RWPE1 (cell line): ENCODE measurements around the gene TDRD12.

ENCODE experiments used
- CTCF ChIA-PET: fragments of 350-600 bp; sonication (Branson Sonifier 250); formaldehyde crosslinking; extraction: SDS; loops from one replicate; lab custom pipeline; 2021; lab: Yijun Ruan, JAX
- POLR2A ChIA-PET: fragments of 400-600 bp; formaldehyde crosslinking; extraction: SDS; loops from one replicate; lab custom pipeline; 2020; ENCODE audit warnings: antibody characterized with exemption; ENCODE audit not compliant: low non-redundant PET; lab: Yijun Ruan, JAX
- DNase-seq: peaks from one replicate; pipeline ENCODE4 v3.0.0; 2012; ENCODE audit warnings: low spot score
- H3K27ac ChIP-seq: fragments of 450-650 bp; 2 replicates; pipeline ENCODE4 v1.5.1; 2017
- TF ChIP-seq, protein P1 (sequence below): fragments of 450-650 bp; conservative IDR thresholded peaks from 2 replicates; pipeline ENCODE4 v1.5.1; 2017; ENCODE audit warnings: low read depth, mild to moderate bottlenecking

Gene TDRD12

DNA sequence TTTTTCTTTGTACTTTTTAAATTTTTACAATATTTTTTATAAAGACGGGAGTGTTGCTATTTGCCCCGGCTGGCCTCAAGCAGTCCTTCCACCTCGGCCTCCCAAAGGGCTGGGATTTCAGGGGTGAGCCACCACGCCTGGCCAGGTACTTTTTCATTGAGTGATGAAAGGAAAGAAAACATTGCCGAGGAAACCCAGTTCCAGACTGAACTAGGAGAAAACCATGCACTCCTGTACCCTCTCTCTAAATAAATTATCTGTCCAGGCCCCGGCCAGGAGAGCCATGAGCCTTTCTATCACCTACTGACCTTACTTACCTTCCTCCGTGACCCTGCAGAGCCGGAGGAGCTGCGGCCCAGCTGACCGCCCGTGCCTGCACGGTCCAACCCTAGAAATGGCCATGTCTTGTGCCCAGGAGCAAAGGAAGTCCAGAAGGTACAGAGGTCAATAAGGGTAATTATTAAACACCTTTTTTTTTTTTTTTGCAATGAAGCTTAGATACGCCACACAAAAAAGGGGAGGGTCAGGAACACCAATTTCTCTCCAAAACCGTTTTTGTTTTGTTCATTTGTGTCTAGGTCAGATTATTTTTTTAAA is 149.9 kb downstream of the TDRD12 start, which contains the start of gene SLC7A9:
Gene SLC7A9 (minus strand): TSS at position 399 of the 597 bp plus-strand sequence. CDS start 1,233 bp downstream, outside the sequence.
- TF ChIP-seq, protein P1, sequence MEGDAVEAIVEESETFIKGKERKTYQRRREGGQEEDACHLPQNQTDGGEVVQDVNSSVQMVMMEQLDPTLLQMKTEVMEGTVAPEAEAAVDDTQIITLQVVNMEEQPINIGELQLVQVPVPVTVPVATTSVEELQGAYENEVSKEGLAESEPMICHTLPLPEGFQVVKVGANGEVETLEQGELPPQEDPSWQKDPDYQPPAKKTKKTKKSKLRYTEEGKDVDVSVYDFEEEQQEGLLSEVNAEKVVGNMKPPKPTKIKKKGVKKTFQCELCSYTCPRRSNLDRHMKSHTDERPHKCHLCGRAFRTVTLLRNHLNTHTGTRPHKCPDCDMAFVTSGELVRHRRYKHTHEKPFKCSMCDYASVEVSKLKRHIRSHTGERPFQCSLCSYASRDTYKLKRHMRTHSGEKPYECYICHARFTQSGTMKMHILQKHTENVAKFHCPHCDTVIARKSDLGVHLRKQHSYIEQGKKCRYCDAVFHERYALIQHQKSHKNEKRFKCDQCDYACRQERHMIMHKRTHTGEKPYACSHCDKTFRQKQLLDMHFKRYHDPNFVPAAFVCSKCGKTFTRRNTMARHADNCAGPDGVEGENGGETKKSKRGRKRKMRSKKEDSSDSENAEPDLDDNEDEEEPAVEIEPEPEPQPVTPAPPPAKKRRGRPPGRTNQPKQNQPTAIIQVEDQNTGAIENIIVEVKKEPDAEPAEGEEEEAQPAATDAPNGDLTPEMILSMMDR = no peak
- no peak for DNase-seq
- ChIA-PET CTCF (no interaction called here), POLR2A (no interaction called here)
- no peak within 1 kb of the TSS for H3K27ac ChIP-seq

DNA sequence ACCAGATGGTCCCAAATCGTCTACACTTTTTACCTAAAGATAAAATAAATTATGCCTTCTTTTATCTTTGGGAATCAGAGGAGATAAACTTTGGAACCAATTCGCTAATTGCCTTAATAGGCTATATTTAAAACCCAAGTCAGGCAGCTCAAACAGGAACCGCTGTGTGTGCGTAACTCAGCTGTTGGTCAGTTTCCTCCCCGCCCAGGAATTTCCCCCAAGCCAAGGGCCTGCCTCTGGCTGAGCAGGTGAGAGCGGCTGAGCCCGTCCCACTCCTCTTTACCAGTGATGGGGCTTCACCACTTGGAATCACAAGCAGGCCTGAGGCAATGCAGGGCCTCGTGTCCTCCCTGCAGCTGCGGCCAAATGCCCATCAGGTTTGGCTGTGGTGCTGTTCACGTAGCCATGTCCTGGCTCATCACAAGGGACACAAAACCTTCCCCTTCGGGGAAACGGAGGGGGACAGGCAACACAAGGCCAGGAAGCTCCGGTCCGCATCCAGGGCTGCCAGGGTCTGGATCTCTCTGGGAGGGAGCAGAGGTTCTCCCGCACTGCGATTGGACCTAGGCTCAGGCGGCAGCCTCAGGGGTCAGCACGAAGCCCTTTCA is 150.5 kb downstream of the TDRD12 start:
- CTCF ChIA-PET = interaction anchor here (0.7 kb wide), 1 partner anchor 171 kb away, joined by 4 read pairs; no protein-coding TSS in a partner anchor

DNA sequence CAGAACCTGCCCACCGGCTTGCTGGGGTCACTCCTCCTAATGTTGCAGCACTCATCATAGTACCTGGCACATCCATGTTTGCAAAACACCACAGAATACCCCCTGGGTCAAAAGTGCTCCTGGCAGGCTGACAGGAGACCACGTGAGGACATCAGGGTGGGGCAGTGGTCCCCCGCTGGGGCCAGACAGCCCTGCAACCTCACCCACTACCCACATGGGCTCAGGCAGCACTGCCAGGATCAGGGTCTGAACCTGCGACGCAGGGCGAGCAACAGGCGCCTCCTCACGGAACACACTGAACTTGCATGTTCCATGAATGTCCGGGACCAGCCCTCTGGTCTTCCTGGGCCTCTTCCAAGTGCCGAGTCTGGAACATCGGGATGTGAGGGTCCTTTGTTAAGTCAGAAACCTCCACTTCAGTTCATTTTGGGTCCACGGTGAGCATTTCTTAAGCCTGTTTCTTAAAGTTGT is 151.4 kb downstream of the TDRD12 start:
- CTCF ChIA-PET = no interaction called here
- DNase-seq = no peak
- H3K27ac ChIP-seq = no peak overlapping the region
- POLR2A ChIA-PET = no interaction called here
- TF ChIP-seq, protein P1 = no peak

More for the DNA sequence above, 150.5 kb downstream of the TDRD12 start:
- POLR2A ChIA-PET = no interaction called here
- DNase-seq = no peak
- no peak overlapping the region for H3K27ac ChIP-seq
- TF ChIP-seq, protein P1 = no peak

DNA sequence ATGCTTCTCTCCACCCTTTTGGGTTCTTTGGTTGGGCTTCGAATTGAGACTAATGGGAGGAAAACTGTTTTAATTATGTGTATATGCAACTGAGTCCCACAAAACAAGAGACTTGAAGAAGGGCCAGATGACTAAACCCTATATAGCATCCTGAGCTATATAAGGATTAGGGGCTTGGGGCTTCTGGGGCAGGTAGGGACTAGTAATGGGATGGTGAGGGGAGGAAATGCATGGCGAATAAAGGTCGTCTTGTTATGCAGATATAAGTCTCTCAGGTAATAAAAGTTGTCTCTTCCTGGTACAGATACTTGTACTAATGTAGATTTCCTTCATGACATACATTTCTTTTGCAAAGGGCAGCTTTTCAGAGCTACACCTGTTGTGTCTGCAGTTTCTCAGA is 152.8 kb downstream of the TDRD12 start:
- DNase-seq = no peak
- no peak overlapping the region for H3K27ac ChIP-seq
- ChIA-PET POLR2A (no interaction called here), CTCF (interaction anchor here (0.6 kb wide), 1 partner anchor 25 kb away, joined by 3 read pairs; no protein-coding TSS in a partner anchor)
- TF ChIP-seq, protein P1 = no peak

DNA sequence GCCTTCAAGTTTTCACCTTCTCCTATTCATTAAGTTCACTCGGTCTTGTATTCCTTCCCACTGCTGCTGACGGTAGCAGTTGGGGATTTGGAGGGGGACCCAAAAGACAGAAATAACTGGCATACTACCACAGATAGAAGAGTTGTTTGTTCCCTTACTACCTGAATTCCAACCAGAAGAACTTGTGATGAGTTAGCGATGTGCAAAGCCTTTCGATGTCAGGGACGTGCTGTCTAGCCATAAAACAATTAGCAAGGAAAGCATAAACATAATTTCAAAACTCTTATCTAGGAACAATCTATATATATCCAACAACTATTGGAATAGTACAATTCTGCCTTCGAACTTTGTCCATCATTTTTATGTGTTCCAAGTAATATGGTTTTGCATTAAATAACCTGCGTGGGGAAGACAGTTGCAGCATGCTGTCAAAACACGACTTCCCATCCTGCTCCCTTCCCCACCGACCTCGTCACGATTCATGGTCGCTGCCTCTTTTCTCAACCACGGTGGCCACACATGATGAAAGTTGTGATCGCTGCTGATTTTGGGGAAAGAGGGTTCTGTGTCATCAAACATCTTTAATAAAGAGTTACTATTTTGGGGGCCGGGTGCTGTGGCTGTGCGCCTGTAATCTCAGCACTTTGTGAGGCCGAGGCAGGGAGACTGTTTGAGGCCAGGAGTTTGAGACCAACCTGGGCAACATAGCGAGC is 153.8 kb downstream of the TDRD12 start:
- CTCF ChIA-PET = interaction anchor here (0.6 kb wide), 1 partner anchor 24 kb away, joined by 3 read pairs; no protein-coding TSS in a partner anchor
- no peak overlapping the region for H3K27ac ChIP-seq
- POLR2A ChIA-PET = no interaction called here
- DNase-seq = no peak
- TF ChIP-seq, protein P1 = no peak

DNA sequence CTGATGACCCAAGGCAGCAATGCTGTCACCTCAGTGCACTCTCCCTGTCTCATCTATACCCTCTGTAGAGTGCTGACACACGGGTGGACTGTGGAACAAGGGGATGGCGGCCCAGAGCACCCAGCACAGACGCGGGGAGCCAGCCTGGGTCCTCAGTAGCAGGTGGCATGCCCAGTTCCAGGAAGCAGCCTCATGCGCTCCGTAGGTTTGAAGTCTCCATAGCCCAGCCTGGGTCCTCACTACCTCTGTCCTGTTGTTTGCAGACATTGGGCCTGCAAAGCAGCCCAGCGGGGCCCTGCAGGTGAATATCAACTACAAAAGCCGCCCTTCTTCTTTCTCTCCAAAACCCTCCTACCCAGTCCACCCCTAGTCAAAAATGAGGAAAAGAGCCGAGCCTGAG is 155.0 kb downstream of the TDRD12 start:
- H3K27ac ChIP-seq = no peak overlapping the region
- DNase-seq = no peak
- TF ChIP-seq, protein P1 = no peak
- ChIA-PET CTCF (no interaction called here), POLR2A (no interaction called here)
